ENCODE measurements around the gene GPC3.

The GPC3 gene

DNA sequence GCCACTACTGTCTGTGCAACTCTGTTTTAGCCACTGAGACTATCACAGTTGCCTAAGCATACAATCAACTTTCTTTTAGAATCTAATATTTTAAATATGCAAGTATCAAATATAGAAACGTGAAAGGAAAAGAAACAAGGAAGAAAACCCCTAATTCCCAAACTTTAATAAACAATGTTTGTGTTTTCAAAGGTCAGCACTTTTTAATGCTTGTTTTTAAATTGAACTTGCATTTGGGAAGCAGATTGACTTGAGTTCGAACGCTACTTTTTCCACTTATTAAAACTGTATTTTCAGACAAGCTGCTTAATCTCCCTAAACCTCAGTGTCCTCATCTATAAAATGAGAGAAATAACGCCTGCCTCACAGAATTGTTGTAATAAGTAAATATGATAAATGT lies 384.3 kb downstream of the GPC3 start:
- DNase-seq (ENCODE audit: low read depth) = no peak

DNA sequence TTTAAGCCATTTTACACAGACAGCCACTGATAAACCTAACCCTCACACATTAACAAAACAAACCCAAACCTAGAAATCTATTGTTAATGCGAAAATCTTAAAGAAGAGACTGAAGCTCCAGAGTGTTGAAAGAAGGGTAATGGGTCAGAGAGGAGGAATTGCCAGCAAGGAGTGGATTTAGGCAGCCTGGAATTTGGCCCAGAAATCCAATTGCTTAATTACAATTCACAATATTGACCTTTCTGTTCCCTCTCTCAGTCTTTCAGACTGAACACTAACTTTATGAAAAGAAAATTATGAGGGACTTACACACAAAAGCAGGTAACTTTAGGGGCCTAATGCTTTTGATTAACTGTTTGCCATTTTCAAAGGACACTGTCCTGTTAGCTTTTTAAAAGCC lies 384.9 kb downstream of the GPC3 start:
- DNase-seq (ENCODE audit: low read depth) = no peak

DNA sequence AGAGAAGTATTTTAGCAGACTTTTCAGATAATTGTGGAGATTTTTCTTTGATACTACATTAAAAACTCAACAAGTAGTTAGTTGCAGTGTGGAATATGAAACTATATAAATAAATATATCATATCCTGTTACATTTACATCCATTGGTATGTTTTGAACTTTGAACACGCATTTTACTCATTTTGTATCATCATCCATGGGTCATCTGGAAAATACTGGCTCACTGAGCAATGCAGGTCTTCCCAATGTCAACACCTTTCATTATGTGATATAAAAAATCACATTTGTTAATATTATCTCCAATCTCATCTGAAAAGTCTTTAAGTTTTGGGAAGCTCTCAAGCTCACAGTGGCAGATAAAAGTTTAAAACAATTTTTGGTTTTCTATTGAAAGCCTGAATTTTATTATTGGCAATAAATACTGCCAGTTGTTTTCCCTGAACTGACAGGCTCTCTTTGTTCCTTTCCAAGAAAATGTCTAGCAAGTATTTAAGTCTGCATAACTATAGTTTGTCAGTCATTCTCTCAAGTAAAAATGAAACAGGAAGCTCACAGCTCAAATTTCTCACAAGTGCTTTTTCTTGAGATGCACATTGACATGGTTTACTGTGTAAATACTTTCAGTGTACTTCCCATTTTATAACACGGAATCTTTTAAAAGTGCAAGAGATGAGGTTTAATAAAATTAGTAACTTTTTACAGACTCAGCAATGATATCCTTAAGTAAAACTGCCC lies 386.6 kb downstream of the GPC3 start:
- DNase-seq (ENCODE audit: low read depth) = no peak

DNA sequence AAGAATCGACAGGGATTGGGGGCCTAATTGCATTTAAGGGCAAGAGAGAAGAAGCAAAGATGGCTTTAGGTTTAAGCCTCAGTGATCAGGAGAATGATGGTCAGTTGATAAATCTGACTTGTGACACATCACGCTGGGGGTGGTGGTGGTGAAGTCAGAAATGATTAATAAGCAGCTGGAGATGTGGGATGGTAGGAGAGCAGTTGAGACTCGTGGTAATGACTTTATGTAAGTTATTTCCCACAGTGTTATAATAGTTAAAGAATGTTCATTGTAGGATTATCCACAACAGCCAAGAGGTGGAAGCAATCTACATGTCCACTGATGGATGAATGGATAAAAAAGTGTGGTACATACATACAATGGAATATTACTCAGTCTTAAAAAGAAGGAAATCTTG lies 391.2 kb downstream of the GPC3 start:
- DNase-seq (ENCODE audit: low read depth) = no peak

- no peak for DNase-seq (ENCODE audit: low read depth)
These were observed 391.9 kb downstream of the GPC3 start for GRCh38 chrX:133593531-133593930.

DNA sequence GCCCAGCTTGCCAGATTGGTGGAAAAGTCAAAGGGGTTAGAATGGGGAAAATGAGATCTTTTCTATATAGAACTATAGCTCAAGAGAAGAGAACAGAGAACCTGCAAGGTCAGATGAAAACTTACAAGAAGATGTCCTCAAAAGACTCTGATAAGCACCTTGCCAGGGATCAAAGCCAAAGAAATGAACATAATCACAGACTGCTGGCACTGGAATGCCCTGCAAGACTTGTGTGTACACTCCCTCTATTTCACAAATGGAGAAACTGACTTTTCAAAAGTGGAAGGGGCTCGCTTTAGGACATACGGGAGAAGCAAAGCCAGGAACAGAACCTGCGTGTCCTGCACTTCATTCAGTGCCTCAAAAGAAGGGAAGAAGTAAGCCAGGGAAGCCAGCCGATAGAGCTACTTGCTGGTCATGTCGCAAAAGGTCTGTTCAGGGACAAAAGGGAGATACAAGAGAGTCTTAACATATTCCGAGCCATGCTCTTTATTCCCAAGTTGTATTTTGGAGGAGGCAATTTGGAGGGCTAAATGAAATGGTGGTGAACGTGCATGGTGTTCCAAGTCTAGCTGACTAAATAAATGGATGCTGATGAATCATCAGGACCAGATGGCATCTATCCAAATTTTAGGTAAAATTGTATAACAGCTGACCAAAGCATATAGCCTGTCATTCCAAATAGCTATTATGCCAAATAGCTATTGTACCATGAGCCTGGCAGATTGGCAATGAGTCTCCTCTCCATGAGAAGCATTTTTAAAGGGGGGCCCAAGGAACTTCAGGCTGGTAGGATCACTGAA lies 394.5 kb downstream of the GPC3 start:
- DNase-seq (ENCODE audit: low read depth) = no peak

DNA sequence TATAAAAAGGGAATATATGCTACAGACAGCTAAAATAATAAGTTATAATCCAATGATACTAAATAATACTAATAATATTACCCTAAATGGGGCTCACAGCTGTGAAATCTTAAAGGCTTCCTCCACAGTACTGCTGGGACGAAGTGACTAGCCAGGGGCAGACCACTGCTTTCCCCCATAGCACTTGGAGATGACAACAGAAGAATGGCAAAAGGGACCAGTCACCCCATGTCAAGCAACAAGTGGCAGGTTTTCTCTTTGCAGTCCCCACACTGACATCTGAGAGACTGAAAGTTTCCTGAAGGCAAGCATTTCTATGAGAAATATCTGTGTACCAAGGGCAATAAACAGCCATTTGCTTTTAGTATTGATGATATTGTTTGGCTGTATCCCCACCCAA lies 396.6 kb downstream of the GPC3 start:
- DNase-seq (ENCODE audit: low read depth) = no peak

GRCh38 chrX:133587818-133588217 lies 397.6 kb downstream of the GPC3 start:
- DNase-seq (ENCODE audit: low read depth) = no peak

- DNase-seq (ENCODE audit: low read depth) = no peak
These were observed 398.3 kb downstream of the GPC3 start for GRCh38 chrX:133587071-133587470.

GRCh38 chrX:133586443-133586842 lies 399.0 kb downstream of the GPC3 start:
- no peak for DNase-seq (ENCODE audit: low read depth)

- no peak for DNase-seq (ENCODE audit: low read depth)
These were observed 401.6 kb downstream of the GPC3 start for GRCh38 chrX:133583825-133584224.

DNA sequence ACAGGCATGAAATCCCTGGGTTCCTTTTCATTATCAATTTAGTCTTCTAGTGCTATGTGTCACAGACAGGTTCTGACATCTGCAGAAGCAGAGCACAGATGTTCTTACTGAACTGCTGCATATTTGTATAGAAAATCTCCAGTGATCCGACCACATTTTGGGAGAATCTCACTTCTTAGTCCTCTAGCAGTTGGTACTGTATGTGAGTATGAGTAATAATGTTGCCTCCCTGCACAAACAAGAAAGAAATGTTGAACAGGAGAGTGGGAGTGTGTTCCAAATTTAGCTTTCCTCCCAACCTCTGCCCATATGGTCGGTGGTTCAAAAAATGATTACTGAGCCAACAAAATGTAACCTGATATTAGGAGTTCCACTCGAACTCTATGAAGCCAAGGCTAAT lies 404.8 kb downstream of the GPC3 start:
- DNase-seq (ENCODE audit: low read depth) = no peak

GRCh38 chrX:133579631-133580030 lies 405.8 kb downstream of the GPC3 start:
- no peak for DNase-seq (ENCODE audit: low read depth)

DNA sequence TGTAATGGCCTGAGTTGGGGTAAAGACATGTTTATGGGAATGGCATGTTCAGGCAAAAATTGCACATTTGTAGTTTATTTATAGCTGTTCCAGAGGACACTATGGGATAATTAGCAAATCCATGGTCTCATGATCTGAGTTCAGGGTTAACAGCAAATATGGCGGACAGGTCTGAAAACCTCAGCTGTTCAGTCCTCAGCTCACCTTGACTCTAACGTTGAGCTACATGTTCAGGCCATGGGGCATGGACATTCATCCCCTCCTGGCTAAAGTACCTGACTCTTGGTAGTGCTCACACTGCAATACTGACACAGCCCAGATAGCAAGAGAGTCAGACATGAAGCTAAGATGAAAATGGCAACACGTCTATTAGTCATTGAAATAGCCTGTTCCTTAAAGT lies 408.5 kb downstream of the GPC3 start:
- no peak for DNase-seq (ENCODE audit: low read depth)

GRCh38 chrX:133575501-133576136 lies 409.8 kb downstream of the GPC3 start:
- DNase-seq (ENCODE audit: low read depth) = no peak

DNA sequence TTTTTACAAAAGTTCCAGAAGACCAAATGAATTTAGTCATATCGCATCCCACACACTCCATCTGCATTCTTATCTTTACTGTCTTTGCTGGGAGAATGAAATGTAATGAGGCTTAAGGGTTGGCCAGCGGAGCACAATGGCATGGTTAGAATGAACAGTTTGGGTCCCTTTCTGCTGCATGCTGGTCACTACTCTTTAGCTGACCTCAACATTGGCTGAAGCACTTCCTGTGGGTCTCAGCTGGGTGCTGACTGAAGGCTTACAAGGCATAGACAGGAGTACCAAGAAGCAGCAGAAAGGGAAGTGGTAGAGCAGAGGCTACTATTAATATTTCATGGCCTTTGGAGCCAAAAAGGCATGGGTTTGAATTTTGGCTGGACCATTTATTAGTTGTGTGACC lies 410.7 kb downstream of the GPC3 start:
- no peak for DNase-seq (ENCODE audit: low read depth)

GRCh38 chrX:133570549-133570948 lies 414.8 kb downstream of the GPC3 start:
- no peak for DNase-seq (ENCODE audit: low read depth)

DNA sequence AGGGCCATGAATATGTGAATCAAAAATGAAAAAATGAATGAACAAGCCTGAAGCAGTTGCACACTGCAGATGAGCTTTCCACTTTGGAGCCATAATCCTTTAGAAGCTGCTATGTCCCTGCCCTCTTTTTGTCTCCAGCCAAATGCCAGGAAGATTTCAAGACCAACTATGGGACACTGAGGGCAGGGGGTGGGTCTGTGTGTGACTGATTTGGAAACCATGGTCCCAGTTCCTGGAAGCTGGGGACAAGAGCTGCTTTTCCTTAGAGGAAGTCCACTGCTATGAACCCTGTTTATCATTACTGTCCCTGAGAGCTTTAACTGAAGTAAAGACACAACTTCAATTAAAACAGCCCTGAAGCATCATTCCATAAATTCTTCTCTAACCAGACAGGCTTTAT lies 416.2 kb downstream of the GPC3 start:
- no peak for DNase-seq (ENCODE audit: low read depth)

- no peak for DNase-seq (ENCODE audit: low read depth)
These were observed 417.3 kb downstream of the GPC3 start for GRCh38 chrX:133568109-133568508.

- DNase-seq (ENCODE audit: low read depth) = no peak
These were observed 418.5 kb downstream of the GPC3 start for GRCh38 chrX:133566876-133567275.

DNA sequence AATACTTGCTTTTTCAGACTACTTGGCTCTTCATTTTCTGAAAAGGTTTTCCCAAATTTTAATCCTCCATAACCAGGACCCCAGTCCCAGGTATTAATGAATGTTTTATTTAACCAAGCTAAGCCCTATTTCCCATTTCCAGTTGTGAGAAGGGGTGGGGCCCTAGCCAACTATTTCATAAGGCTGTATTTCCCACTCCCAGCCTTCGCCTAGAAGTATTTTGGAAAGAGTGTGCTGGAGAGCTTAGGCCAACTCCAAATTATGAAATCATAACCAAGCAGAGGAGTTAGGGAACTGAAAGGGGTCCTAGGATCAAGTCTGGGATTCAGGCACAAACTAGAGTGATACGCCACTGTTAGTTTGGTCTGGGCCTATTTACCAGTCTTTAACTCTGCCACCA lies 421.7 kb downstream of the GPC3 start:
- DNase-seq (ENCODE audit: low read depth) = no peak

DNA sequence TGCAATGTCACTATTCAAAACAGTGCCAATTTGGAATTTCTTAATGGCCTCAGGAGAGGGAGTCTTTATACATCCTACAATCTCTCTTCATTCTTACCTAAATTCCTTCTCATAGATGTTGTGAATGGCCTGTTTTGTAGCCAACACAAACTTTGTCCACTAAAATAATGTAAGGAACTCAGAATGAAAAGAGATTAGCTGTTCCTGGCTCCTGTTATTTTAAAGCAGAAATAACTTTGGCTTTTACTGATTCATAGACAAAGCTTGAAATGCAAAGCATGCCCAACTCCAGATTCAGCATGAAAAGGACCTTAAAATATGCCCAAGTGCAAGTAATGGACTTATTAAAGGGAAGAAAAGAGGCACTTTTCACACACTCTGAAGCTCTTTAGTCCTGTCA lies 424.1 kb downstream of the GPC3 start:
- DNase-seq (ENCODE audit: low read depth) = no peak

- DNase-seq (ENCODE audit: low read depth) = no peak
These were observed 425.5 kb downstream of the GPC3 start for GRCh38 chrX:133559909-133560308.
